Activated T-helper 1 cell treated with anti-CD3 and anti-CD28 coated beads, Interleukin-2, amount 50 U/mL, for 16 hours (primary cell): Measurements from ENCODE around the gene KANK3.
"Not testable (repeated sequence)": the region's sequence is repeated elsewhere in the genome, so short reads cannot be mapped to it uniquely, and the experiment has no call there.

Source experiments
- DNase-seq, 2 donors: peaks; one replicate each; pipeline ENCODE4 v3.0.0-alpha.2; 2020; ENCODE audit warnings: low read depth in 1 of 2, low spot score in 1 of 2

Gene KANK3

GRCh38 chr19:8320564-8321066, 22.4 kb downstream of the KANK3 start:
- DNase-seq: no peak

DNA sequence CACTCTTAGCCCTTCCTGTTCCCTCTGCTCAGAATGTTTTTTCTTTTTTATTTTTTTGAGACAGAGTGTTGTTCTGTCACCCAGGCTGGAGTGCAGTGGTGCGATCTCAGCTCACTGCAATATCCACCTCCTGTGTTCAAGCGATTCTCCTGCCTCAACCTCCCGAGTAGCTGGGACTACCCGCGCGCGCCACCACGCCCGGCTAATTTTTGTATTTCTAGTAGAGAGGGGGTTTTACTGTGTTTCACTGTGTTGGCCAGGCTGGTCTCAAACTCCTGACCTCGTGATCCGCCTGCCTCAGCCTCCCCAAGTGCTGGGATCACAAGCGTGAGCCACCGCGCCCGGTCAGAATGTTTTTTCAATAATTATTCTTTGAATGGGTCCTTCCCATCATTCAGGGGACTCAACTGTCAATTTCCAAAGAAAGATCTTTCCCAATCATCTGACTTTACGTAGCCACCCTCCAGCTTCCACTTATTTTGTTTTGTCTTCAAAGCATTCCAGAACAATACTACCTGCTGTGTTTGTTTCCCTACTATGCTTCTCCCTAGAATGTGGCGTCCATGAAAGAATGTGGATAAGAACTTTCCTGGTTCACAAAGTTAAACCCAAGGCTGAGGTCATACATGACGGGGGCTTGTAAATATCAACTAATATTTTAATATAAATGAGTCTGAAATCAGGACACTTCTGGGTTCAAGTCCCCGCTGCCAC, 23.1 kb downstream of the KANK3 start:
- no peak for DNase-seq

DNA sequence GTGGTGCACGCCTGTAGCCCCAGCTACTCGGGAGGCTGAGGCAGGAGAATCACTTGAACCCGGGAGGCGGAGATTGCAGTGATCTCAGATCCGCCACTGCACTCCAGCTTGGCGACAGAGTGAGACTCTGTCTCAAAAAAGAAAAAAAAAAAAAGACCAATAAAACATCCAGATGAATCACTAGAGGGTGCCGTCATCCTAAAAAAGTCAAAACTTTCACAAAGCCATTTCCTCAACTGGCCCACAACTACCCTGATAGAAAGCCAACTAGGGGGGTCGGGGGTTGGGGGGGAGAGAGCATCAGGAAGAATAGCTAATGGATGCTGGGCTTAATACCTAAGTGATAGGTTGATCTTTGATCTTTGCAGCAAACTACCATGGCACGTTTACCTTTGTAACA, 24.2 kb downstream of the KANK3 start:
- DNase-seq: not testable (repeated sequence)

DNA sequence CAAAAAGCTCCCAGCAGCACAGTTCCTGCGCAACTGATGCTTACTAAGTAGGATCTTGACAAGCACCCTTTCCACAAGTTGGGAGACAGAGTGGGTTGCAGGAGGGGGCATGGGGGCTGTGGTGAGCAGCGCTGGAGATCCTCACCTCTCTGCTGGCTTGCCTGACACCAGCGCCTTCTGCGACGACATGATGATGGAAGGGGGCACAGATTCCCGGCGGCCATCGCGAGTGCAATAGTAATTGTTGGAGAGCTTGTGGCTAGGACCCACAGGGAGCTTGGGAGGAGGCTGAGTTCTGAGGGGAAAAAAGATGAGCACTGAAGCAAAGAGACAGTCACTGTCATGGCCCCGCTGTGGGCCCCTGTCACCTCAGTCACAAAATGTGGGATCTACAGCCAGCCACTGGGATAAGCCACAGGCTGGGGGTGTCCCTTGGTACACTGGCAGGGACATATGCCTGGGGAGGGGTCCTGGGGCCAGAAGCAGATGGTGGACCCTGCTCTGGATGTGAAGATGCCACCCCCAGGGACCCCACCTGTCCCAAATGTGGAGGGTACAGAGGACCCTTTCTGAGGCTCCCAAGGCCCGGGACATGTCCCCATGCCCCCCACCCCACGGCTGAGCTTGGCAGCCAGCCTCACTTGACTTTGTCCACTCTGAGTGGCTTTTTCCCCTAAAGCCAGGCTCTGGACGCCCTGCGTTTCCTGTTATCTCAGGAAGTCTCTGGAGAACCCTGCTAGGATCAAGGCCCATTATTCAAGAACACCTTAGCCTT, 26.5 kb downstream of the KANK3 start:
- DNase-seq: no peak

GRCh38 chr19:8314981-8315640, 28.0 kb downstream of the KANK3 start:
- not testable (repeated sequence) for DNase-seq

- no peak for DNase-seq
Measured at GRCh38 chr19:8311461-8312260, 31.4 kb downstream of the KANK3 start.

DNA sequence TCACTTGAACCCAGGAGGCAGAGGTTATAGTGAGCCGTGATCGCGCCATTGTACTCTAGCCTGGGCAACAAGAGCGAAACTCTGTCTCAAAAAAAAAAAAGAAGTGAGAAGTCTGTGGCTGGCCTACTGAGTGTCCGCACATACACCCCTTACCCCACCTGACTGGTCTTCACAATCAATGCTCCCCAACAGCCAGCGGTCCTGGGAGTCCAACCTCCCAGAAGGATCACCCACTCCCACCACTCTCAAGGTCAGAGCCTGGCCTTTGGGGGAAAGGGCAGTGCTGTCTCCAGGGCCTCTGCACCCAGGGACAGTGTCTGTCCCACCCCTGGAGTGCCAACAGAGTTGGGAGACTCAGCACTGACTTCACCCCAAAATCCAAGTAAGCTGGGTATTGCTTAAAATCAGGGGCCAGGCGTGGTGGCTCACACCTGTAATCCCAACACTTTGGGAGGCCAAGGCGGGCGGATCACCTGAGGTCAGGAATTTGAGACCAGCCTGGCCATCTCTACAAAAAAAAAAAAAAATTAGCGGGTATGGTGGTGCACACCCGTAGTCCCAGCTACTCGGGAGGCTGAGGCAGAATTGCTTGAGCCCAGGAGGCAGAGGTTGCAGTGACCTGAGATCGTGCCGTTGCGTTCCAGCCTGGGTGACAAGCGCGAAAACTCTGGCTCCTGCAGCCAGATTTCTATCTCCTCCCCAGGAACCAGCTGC, 32.6 kb downstream of the KANK3 start:
- DNase-seq: no peak

- no peak for DNase-seq
Measured at GRCh38 chr19:8308891-8309291, 34.2 kb downstream of the KANK3 start.

DNA sequence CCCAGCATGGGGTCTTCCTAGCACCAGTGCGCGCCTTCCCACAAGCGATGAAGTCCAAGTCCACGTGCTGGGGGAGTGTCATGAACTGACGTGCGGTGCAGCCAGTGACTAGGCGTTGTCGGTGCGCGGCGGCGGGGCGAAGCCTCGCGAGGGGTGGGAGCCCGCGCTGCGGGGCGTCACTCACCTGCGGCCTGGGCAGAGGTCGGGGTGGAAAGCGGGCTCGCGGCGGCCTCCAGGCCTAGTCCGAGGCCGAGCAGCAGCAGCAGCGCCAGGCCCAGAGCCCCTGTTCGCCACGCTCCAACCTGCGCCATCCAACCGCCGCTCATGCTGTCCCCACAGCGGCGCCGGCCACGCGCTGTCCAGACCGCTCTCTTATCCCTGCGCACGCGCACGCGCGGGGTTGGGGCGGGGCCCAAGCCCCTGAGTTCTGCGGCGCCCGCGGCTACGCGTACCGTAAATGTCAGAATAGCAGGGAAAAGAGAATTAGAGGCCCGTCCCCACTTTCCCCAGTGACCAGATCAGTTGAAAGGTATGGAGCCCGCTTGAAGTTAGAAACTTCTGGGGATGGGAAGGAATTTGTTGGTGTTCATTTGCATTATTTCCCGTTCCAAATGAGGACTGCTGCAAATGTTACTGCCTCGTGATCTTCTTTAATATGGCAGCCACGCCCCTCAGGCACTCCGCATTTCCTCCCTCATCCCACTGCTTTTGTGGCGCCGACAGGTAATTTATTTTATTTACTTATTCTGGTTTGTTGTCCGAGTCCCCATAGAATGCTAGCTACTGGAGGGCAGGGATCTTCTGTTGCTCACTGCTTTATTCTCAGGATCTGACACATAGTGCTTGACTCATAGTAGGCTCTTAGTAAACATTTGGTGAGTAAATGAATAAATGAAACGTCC, 34.8 kb downstream of the KANK3 start, which contains the start of gene CD320:
TSS of gene CD320 (minus strand) at position 394 of the 902 bp plus-strand sequence. CDS start at position 326, 68 bp downstream.
- peak; percentile 69 to 76 for DNase-seq

DNA sequence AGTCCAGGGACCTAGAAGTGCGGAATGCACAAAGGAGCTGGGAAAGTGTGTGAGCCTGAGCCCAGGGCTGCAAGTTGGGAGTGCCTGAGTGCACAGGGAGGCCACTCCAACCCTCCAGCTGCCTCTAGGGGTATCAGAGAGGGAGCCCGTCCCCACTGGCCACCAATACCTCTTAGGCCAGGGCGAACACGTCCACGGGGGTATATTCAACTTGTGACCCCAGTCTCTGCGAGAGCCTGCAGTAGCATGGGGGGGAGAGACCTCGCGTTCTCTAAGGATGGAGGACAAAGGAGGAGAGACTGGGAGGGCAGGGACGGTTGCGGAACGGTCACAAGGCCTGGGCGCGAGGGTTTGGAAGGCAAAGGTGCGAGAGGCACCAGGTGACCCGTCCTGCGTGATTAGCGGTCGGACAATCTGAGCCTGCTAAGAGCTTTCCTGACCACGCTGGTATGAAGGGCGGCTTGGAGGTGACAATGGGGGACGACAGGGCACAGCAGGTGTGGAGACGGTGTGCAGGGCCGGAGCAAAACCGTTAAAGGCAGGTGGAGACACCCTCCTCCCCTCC, 35.6 kb downstream of the KANK3 start:
- no peak for DNase-seq

DNA sequence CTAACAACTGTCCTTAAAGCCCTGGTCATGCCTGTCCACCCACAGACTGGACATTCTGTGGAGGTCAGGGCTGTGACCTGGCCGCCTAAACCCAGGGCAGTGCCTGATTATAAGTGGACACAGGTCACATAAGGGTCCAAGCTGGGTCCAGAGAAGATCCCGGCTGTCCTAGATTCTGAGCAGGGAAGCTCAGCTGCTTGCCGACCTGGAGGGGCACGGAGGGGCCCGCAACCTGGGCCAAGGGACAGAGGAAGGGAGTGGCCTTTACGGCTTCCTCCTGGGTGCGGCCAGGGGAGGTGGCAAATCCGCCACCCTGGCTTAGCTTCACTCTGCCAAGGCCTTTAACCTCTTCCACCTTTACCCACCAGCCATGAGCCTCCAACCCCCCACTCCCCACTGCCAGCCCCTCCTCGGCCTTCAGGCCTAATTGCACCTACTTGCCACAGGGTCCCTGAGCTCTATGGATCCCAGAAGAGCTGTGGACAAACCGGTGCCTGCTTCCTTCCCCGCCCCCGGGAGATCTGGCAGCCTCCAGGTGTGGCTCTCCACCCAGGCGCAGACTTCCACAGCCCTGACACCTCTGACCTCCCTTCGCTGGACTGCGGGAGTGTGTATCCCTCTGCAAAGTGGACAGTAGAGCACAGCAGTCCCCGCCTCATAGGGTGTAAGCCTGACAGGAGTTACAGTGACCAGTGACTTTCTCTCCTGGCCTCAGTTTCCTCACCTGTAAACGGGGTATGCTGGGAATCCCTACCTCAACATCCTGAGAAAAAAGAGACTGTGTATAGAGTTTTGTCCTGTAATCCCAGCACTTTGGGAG, 36.6 kb downstream of the KANK3 start:
- no peak for DNase-seq

GRCh38 chr19:8305798-8306197, 37.3 kb downstream of the KANK3 start:
- no peak for DNase-seq

DNA sequence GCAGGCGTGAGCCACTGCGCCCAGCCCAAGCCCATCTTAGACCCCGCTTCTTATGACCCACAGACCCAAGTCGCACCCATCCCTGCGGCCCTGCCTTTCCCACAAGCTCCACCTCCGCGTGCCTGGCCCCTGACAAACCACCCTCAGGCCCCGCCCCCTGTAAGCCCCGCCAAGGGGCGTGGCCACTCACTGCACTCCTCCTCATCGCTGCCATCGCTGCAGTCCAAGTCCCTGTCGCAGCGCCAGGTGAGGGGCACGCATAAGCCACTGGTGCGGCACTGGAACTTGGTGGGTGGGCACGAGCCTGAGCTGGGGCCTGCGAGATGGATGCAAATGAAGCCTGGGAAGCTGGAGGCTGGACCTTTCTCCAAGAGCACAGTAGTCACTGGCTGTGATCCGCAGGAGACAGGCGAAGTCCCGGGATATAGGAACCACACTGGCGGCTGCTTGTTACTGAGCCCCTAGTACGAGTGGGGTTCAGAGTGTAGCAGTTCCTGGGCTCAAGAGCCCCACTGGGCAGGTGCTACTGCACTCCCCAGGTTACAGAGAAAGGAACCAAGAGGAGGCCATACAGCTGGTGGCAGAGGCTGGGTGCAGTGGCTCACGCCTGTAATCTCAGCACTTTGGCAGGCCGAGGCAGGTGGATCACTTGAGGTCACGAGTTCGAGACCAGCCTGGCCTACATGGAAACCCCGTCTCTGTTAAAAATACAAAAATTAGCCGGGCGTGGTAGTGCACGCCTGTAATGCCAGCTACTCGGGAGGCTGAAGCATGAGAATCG, 38.0 kb downstream of the KANK3 start:
- no peak for DNase-seq

GRCh38 chr19:8302734-8303133, 40.3 kb downstream of the KANK3 start:
- no peak for DNase-seq

DNA sequence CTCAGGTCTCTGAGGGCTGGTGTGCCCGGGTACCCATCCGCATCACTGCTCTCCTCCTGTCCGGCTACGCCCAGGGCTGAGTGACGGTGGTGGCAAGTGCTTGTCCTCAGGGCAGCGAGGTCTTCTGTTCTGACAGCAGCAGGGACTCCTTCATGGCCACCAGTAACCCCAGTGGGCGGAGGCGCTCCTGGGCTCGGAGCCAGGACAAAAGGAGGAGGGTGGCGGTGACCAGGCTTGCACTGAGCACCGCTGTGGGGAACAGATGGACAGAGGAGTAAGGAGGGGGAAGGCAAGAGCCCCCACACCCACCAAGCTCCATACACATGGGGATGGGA, 40.7 kb downstream of the KANK3 start:
- no peak for DNase-seq

DNA sequence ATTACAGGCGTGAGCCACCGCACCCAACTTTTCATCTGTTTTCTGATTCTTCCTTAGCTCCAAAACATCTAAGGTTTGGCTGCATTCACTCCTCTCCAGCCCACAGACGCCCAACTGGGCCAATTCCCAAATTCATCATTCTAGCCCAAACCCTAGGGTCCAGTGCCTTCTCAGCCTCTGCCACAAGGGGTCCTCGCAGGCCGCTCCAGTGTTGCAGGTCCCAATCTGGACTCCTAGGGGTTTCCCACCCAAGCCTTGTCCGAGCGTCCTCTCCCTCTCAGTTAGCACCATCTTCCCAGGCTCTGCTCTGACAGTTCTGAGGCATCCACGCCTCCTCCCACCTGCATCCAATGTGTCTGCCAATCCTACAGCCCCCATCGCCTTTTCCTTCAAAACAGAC, 51.7 kb downstream of the KANK3 start:
- DNase-seq: not testable (repeated sequence)

DNA sequence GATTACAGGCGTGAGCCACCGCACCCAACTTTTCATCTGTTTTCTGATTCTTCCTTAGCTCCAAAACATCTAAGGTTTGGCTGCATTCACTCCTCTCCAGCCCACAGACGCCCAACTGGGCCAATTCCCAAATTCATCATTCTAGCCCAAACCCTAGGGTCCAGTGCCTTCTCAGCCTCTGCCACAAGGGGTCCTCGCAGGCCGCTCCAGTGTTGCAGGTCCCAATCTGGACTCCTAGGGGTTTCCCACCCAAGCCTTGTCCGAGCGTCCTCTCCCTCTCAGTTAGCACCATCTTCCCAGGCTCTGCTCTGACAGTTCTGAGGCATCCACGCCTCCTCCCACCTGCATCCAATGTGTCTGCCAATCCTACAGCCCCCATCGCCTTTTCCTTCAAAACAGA, 66.6 kb downstream of the KANK3 start:
- not testable (repeated sequence) for DNase-seq
